Heart left ventricle (tissue), 16 donors: ENCODE data around the gene ARMC2. TPM values are rescaled to one million over a fixed set of nuclear protein-coding genes. Genes with fewer than 3 reads are reported as not detected.
A peak's percentile ranks its signal among the peaks of the same experiment; 100 is the strongest.

Experiments
- ATAC-seq, 4 donors: fragments of 200-7000 bp; cut with Tn5 transposase; one replicate each; pipeline ENCODE4 v1.9.1; 2020 to 2022; ENCODE audit warnings: moderate library complexity in 4 of 4, mild to moderate bottlenecking in 3 of 4, moderate number of reproducible peaks in 1 of 4
- DNase-seq, 5 donors: peaks; one replicate each; pipeline ENCODE4 v3.0.0-alpha.2; 2020
- H3K27ac ChIP-seq, 12 donors: fragments of 200-600 bp; sonication (generic) in 4 of 12; one replicate each; pipeline versions ENCODE4 v1.5.0 to v1.8.0; 2016 to 2022; ENCODE audit warnings: mild to moderate bottlenecking in 2 of 12
- H3K27me3 ChIP-seq, 9 donors: fragments of 200-600 bp; sonication (generic) in 2 of 9; one replicate each; pipeline versions ENCODE4 v1.5.1 to v1.8.0; 2016 to 2022; ENCODE audit warnings: mild to moderate bottlenecking in 3 of 9
- H3K36me3 ChIP-seq, 9 donors: fragments of 200-600 bp; sonication (generic) in 2 of 9; one replicate each; pipeline versions ENCODE4 v1.5.0 to v1.8.0; 2018 to 2022; ENCODE audit warnings: mild to moderate bottlenecking in 2 of 9
- H3K4me1 ChIP-seq, 12 donors: fragments of 200-600 bp; sonication (generic) in 4 of 12; one replicate each; pipeline versions ENCODE4 v1.5.0 to v1.8.0; 2016 to 2022; ENCODE audit warnings: mild to moderate bottlenecking in 3 of 12
- H3K4me3 ChIP-seq, 12 donors: fragments of 200-600 bp; sonication (generic) in 4 of 12; one replicate each; pipeline versions ENCODE4 v1.5.0 to v1.8.0; 2017 to 2022; ENCODE audit warnings: mild to moderate bottlenecking in 9 of 12, moderate library complexity in 4 of 12
- H3K9me3 ChIP-seq, 12 donors: fragments of 200-600 bp; sonication (generic) in 4 of 12; one replicate each; pipeline versions ENCODE4 v1.5.0 to v1.8.0; 2016 to 2022; ENCODE audit warnings: mild to moderate bottlenecking in 1 of 12
- CTCF ChIP-seq, 12 donors: fragments of 200-600 bp; sonication (generic) in 4 of 12; IDR thresholded peaks; one replicate each; pipeline versions ENCODE4 v1.5.0 to v1.8.0; 2018 to 2022; ENCODE audit warnings: antibody characterized with exemption in 12 of 12, mild to moderate bottlenecking in 5 of 12
- POLR2A ChIP-seq, 2 donors: fragments of 450-650 bp; IDR thresholded peaks; one replicate each; pipeline ENCODE4 v1.6.1; 2017; ENCODE audit warnings: antibody characterized with exemption in 2 of 2, mild to moderate bottlenecking in 2 of 2, moderate library complexity in 2 of 2
- WGBS, 4 donors: extraction: QIAGEN DNeasy Blood & Tissue Kit in 2 of 4; methylation state at CpG; one replicate each; pipeline versions ENCODE4 v1.1.5 to v1.1.7; 2013 to 2018; 5-methylcytosine and 5-hydroxymethylcytosine counted together
- intact Hi-C, 10 donors: fragments of 100-400 bp; cut with DNase I; formaldehyde crosslinking; loops; one replicate each; pipeline versions ENCODE4 v1.11.1 to v1.14.2; 2022
- polyA plus RNA-seq, 2 donors: library from polyadenylated mRNA; stranded (reverse); fragments of 200-250 nt; gene quantifications; one replicate each; pipeline ENCODE4 v1.2.3, GENCODE V29; 2013
- total RNA-seq, 9 donors: library from RNA; depleted of rRNA in 2 of 9; stranded (reverse); fragments of >200 nt in 2 of 9; fragmentation: NEBNext Ultra II Directional in 3 of 9; extraction: Animal tissue kit (Norgen Biotek cat#: 25700) in 3 of 9; gene quantifications; one replicate each; pipeline versions ENCODE4 v1.1.0 to v1.2.4, GENCODE V29; 2016 to 2023
- donor health status: ischemic (EF 13 %, LVEDD 7.1; RV severe dilation, severe dysfunction).
- donor health status: healthy with polysubstance abuse.
- donor health status: DM: no; HTN: yes; CAD: no.
- donor health status: DM: no; HTN: no; CAD: no.
- donor health status: ischemic (EF 25% LVEDD 6.9; RV normal size, moderate dysfunction).
- donor health status: ischemic (EF 25% LVEDD 5.7; RV mildly dilated, moderate dysfunction).
- donor health status: healthy.
- donor health status: DM: yes; HTN: yes; CAD: no.
- donor health status: ischemic (EF 35%, LVEDD 5.7; RV mildly dilated, moderate dysfunction).
- donor health status: nonischemic (EF 11% LVEDD 7.7; RV severe dilation, severe dysfunction).
- donor health status: DM: yes; HTN: yes; CAD: no.
- donor health status: PGD.
- donor health status: ischemic (EF 29% LVEDD 5.4; RV normal size, mild dysfunction).
- donor health status: nonischemic (EF 23%, LVEDD 6.1; RV moderate dilation, normal function).

ARMC2 gene
- total and polyA plus RNA-seq, 11 donors, result 3.1 to 18.0 (median 9.2) TPM

GRCh38 chr6:109021870-109022269 lies 173.6 kb downstream of the ARMC2 start:
- DNase-seq (no peak), ATAC-seq (no peak)
- no peak overlapping the region for H3K27ac ChIP-seq
- TF ChIP-seq CTCF (IDR thresholded peaks at IDR 0.05), result no peak
- no peak for TF ChIP-seq POLR2A (IDR thresholded peaks at IDR 0.05)
- WGBS, 4 donors, result 92 to 98% (median 97%) methylated on average over 1 of the region's 1 CpG
- no peak overlapping the region for H3K4me3 ChIP-seq
- no peaks in the 10 kb centered on the region for H3K36me3 ChIP-seq
- H3K4me1 ChIP-seq, result peaks cover 0 to 55% (median 22%) of the 10 kb centered on the region in 12 donors
- no peaks in the 10 kb centered on the region for H3K27me3 ChIP-seq
- H3K9me3 ChIP-seq, result no peaks in the 10 kb centered on the region
- intact Hi-C loops, result no loop called here

- Histone ChIP-seq H3K9me3 (no peaks in the 10 kb centered on the region), H3K4me1 (peaks cover 0 to 56% (median 22%) of the 10 kb centered on the region in 12 donors), H3K4me3 (no peak overlapping the region), H3K27ac (peak overlapping the region in 2 of 12 donors; percentile 4 to 10), H3K36me3 (no peaks in the 10 kb centered on the region), H3K27me3 (no peaks in the 10 kb centered on the region)
- intact Hi-C loops, result no loop called here
- no peak for TF ChIP-seq POLR2A (IDR thresholded peaks at IDR 0.05)
- TF ChIP-seq CTCF (IDR thresholded peaks at IDR 0.05), result no peak
- ATAC-seq, result peak in 1 of 4 donors; percentile 28
- no peak for DNase-seq
Observed at GRCh38 chr6:109023356-109023925, 175.2 kb downstream of the ARMC2 start.

Other genes with a start within 250 kb of the ARMC2 start
- gene SESN1, start 246.4 kb downstream of the ARMC2 start, total RNA-seq, result 10 to 100 TPM; 30.2 to 63.2 (median 42.7) TPM
- gene SESN1, start 246.4 kb downstream of the ARMC2 start, polyA plus RNA-seq, result 10 to 100 TPM; 22.5 to 32.5 TPM
- gene CEP57L1, start 247.1 kb downstream of the ARMC2 start, total RNA-seq, result 10 to 100 TPM in 5 of 9 donors, 1 to 10 TPM in 4; 5.9 to 13.8 (median 10.3) TPM
- gene CEP57L1, start 247.1 kb downstream of the ARMC2 start, polyA plus RNA-seq, result 1 to 10 TPM; 6.9 to 7.9 TPM